Choroid plexus epithelial cell (primary cell): Measurements from ENCODE around the gene ACTA2.
"Not testable (repeated sequence)": the region's sequence is repeated elsewhere in the genome, so short reads cannot be mapped to it uniquely, and the experiment has no call there.

Experiments used
- DNase-seq: peaks from one replicate; pipeline ENCODE4 v3.0.0-alpha.2; 2010; ENCODE audit warnings: low read depth
- H3K4me3 ChIP-seq: 2 replicates; pipeline ENCODE4 v1.5.1; 2011; ENCODE audit warnings: low read depth, mild to moderate bottlenecking, control low read depth, low read length, moderate library complexity
- CTCF ChIP-seq: conservative IDR thresholded peaks from 2 replicates; pipeline ENCODE4 v1.5.1; 2011; ENCODE audit warnings: low read depth, mild to moderate bottlenecking, control low read depth, inconsistent platforms, low read length, moderate library complexity

ACTA2 gene

DNA sequence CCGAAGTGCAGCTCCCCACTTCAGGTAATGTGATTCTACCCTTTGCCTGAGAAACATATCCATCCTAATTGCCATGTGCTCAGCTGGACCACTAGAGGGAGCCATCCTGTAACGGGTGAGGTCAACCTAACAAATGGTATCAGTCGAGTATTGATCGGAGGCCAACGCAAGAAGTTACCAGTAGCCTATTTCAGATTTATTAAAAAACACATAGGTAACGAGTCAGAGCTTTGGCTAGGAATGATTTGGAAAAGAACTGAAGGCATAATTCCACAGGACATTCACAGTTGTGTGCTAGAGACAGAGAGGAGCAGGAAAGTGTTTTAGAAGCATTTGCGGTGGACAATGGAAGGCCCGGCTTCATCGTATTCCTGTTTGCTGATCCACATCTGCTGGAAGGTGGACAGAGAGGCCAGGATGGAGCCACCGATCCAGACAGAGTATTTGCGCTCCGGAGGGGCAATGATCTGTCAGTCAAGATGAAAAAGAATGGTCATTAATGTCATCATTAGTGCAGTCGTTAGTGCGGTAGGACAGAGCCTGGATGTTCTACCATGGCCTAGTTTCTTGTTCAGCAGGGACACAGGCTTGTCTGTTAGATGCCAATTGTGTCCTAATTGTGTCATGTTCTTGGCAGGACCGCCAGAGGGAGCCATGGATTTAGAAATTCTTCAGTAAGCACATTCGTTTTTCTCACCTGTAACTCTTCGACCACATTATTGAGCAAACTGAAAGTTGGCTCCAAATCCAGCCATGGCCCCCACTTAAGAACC lies 17.5 kb downstream of the ACTA2 start:
- DNase-seq: peak; percentile 93
- H3K4me3 ChIP-seq: no peak overlapping the region
- TF ChIP-seq CTCF: peak; percentile 94

- H3K4me3 ChIP-seq: no peak overlapping the region
- no peak for TF ChIP-seq CTCF
- no peak for DNase-seq
Observed at GRCh38 chr10:88933564-88933963, 19.0 kb downstream of the ACTA2 start.

DNA sequence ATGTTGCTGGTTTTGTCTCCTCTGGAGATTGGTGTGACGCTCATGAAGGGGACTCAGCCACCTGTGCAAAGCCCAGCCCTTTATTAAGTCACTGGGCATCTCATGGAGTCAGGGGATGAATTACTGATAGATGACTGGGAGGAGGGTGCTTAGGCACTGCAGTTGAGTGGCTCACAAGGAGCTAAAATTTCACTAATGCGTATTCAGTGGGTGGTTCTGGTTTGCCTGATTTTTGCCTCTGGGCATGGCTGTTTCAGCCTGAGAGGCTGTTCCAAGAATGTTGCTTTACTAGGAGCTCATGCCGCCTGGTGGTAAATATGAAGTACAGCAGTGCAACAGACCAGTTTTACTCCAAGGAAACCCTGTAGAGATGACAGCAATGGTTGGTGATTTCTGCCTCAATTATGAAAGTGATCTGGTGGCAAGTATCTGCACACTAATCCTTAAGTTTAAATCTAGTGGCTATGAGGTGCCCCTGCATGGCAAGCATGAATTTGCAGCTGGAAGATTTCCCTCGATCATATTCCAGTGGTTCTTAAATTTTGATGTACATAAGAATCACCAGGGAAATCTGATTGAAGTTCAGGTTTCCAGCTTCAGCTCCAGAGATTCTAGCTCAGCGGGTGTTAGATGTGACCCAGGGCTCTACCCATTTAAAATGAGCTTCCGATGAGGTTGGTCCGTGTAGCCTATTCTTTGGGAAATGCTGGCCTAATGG lies 19.9 kb downstream of the ACTA2 start:
- peak; percentile 90 for DNase-seq
- TF ChIP-seq CTCF: peak; percentile 92
- H3K4me3 ChIP-seq: no peak overlapping the region

DNA sequence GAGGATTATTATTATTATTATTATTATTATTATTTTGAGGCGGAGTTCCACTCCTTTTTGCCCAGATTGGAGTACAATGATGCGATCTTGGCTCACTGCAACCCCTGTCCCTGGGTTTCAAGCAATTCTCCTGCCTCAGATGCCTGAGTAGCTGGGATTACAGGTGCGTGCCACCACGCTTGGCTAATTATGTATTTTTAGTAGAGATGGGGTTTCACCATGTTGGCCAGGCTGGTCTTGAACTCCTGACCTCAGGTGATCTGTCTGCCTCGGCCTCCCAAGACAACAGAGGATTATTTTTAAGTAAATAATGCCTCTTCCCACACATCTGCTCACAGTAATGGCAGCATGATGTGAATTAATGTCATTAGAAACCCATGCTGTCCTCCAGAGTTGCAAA lies 20.5 kb downstream of the ACTA2 start:
- DNase-seq, H3K4me3 ChIP-seq: not testable (repeated sequence)

GRCh38 chr10:88931548-88931947 lies 21.0 kb downstream of the ACTA2 start:
- no peak for DNase-seq
- no peak overlapping the region for H3K4me3 ChIP-seq
- TF ChIP-seq CTCF: no peak

DNA sequence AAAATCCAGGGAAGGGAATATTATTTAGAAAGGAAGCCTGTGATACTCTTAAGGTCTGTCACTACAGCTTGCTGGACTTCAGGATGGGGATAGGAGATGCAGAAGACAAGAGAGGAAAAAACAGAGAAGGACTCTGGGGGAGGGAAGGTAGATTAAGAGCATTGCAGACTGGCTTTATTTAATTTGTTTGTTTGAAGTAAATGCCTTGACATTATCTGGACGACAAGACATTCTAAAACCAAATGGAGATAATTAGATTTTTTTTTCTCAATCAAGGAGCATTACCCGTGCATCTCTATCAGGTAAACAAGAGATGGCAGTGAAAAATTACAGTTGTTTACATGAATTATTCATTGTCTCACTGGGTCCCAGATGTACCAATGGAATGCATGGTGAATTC lies 24.3 kb downstream of the ACTA2 start:
- TF ChIP-seq CTCF: no peak
- DNase-seq: no peak
- H3K4me3 ChIP-seq: no peak overlapping the region

DNA sequence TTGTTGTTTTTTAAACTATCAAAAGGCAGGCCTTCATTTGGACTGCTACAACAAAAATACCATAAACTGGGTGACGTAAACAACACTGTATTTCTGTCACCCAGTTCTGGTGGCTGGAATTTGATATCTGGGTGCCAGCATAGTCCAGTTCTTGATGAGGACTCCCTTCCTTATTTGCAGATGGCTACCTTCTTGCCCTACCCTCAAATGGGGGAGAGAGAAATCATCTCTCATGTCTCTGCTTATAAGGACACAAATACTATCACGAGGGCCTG lies 25.2 kb downstream of the ACTA2 start:
- no peak overlapping the region for H3K4me3 ChIP-seq
- DNase-seq: no peak
- no peak for TF ChIP-seq CTCF
